ENCODE results near the gene MTM1.

MTM1 gene

GRCh38 chrX:150712619-150713018 lies 144.2 kb downstream of the MTM1 start:
- no peaks in the 10 kb centered on the region for H3K27me3 ChIP-seq (ENCODE audit: control insufficient read depth, insufficient read depth, low read length)

DNA sequence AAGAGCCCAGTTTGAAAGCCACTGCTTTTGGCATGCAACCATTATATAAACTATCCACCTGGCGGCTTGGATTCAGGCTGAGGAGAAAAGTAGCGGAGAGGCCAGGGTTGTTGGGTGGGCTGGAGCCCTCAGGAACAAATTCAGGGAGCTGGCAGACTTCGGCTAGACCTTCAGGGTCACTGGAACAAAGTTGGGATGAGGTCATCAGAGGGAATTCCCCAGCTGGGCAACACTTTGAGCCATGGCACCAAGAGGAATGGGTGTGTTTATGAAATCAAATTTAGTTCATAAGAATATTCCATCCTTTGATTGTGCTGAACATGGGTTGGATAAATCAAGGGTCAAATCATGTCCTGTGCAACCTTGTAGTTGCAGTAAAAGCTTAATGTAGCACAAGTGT lies 146.8 kb downstream of the MTM1 start:
- Histone ChIP-seq H3K4me2 (ENCODE audit: low read length) (no peak overlapping the region), H3K79me2 (no peaks in the 10 kb centered on the region), H3K27ac (no peak overlapping the region), H2AFZ (no peak overlapping the region), H3K9ac (no peak overlapping the region), H3K4me1 (no peaks in the 10 kb centered on the region), H3K4me3 (ENCODE audit: low read depth, low read length) (no peak overlapping the region), H3K36me3 (ENCODE audit: control insufficient read depth, insufficient read depth, low read length) (no peaks in the 10 kb centered on the region), H3K9me3 (ENCODE audit: control insufficient read depth, low read length) (no peaks in the 10 kb centered on the region), H3K27me3 (ENCODE audit: control insufficient read depth, insufficient read depth, low read length) (no peaks in the 10 kb centered on the region)
- TF ChIP-seq, protein P1, sequence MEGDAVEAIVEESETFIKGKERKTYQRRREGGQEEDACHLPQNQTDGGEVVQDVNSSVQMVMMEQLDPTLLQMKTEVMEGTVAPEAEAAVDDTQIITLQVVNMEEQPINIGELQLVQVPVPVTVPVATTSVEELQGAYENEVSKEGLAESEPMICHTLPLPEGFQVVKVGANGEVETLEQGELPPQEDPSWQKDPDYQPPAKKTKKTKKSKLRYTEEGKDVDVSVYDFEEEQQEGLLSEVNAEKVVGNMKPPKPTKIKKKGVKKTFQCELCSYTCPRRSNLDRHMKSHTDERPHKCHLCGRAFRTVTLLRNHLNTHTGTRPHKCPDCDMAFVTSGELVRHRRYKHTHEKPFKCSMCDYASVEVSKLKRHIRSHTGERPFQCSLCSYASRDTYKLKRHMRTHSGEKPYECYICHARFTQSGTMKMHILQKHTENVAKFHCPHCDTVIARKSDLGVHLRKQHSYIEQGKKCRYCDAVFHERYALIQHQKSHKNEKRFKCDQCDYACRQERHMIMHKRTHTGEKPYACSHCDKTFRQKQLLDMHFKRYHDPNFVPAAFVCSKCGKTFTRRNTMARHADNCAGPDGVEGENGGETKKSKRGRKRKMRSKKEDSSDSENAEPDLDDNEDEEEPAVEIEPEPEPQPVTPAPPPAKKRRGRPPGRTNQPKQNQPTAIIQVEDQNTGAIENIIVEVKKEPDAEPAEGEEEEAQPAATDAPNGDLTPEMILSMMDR (IDR thresholded peaks at IDR 0.05): no peak

More at GRCh38 chrX:150712619-150713018, 144.2 kb downstream of the MTM1 start:
- no peaks in the 10 kb centered on the region for H3K36me3 ChIP-seq (ENCODE audit: control insufficient read depth, insufficient read depth, low read length)
- no peaks in the 10 kb centered on the region for H3K79me2 ChIP-seq
- H2AFZ ChIP-seq: no peak overlapping the region
- no peaks in the 10 kb centered on the region for H3K4me1 ChIP-seq
- no peak overlapping the region for H3K27ac ChIP-seq
- no peak overlapping the region for H3K4me2 ChIP-seq (ENCODE audit: low read length)
- no peak overlapping the region for H3K9ac ChIP-seq
- no peaks in the 10 kb centered on the region for H3K9me3 ChIP-seq (ENCODE audit: control insufficient read depth, low read length)
- H3K4me3 ChIP-seq (ENCODE audit: low read depth, low read length): no peak overlapping the region
- TF ChIP-seq, protein P1 (IDR thresholded peaks at IDR 0.05): no peak

- Histone ChIP-seq H3K27ac (no peak overlapping the region), H3K4me3 (ENCODE audit: low read depth, low read length) (no peak overlapping the region), H2AFZ (no peak overlapping the region), H3K9me3 (ENCODE audit: control insufficient read depth, low read length) (no peaks in the 10 kb centered on the region), H3K36me3 (ENCODE audit: control insufficient read depth, insufficient read depth, low read length) (no peaks in the 10 kb centered on the region), H3K79me2 (peaks cover 7% of the 10 kb centered on the region), H3K9ac (no peak overlapping the region), H3K4me1 (no peaks in the 10 kb centered on the region), H3K27me3 (ENCODE audit: control insufficient read depth, insufficient read depth, low read length) (no peaks in the 10 kb centered on the region), H3K4me2 (ENCODE audit: low read length) (no peak overlapping the region)
- TF ChIP-seq, protein P1 (IDR thresholded peaks at IDR 0.05): no peak
Measured at GRCh38 chrX:150719621-150720020, 151.2 kb downstream of the MTM1 start.
